Kidney epithelial cell (primary cell): ENCODE results near the gene PLEKHA5. TPM values are rescaled to one million over a fixed set of nuclear protein-coding genes. Genes with fewer than 3 reads are reported as not detected.

Source experiments
- DNase-seq: peaks from one replicate; pipeline ENCODE4 v3.0.0-alpha.2; 2010; ENCODE audit warnings: low read depth
- H3K27me3 ChIP-seq: 2 replicates; pipeline ENCODE4 v1.6.0; 2011; ENCODE audit warnings: low read length; ENCODE audit not compliant: control insufficient read depth, insufficient read depth
- H3K36me3 ChIP-seq: 2 replicates; pipeline ENCODE4 v1.5.1; 2011; ENCODE audit warnings: low read length; ENCODE audit not compliant: control insufficient read depth, insufficient read depth
- H3K4me3 ChIP-seq: 2 replicates; pipeline ENCODE4 v1.5.1; 2011; ENCODE audit warnings: low read depth, mild to moderate bottlenecking, control low read depth, low read length
- CTCF ChIP-seq: IDR thresholded peaks from 2 replicates; pipeline ENCODE4 v1.5.1; 2011; ENCODE audit warnings: mild to moderate bottlenecking, moderate library complexity, low read length, control low read depth, inconsistent platforms; ENCODE audit not compliant: insufficient read depth, poor library complexity, severe bottlenecking
- total RNA-seq: library from RNA; depleted of rRNA; stranded (reverse); fragments of >200 nt; gene quantifications from 2 replicates; pipeline ENCODE4 v1.2.3, GENCODE V29; 2015

Gene PLEKHA5
- total RNA-seq, 1 donor from 2014 or later: 21.9 TPM

- Histone ChIP-seq H3K4me3 (no peak overlapping the region), H3K27me3 (no peaks in the 10 kb centered on the region), H3K36me3 (no peaks in the 10 kb centered on the region)
- no peak for DNase-seq
- no peak for TF ChIP-seq CTCF
These were observed 122.1 kb downstream of the PLEKHA5 start for GRCh38 chr12:19251481-19252132.

DNA sequence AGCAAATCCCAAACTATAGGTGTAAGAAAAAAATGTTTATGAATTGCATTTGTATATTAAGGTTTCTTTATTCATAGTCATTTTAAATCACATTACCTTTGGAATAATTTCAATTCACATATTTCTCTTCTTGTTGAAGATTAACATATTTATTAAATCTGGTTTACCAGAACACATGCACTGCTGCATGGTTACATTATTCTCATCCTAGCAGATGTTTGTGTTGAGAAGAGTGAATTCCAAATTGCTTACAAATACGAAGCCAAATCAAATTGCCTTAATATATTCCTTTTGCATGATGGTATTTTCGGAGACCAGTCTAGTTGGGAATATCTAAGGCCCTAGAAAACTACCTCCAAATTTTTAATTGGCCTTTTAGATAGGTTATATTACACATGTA, 130.6 kb downstream of the PLEKHA5 start:
- Histone ChIP-seq H3K4me3 (no peak overlapping the region), H3K36me3 (no peaks in the 10 kb centered on the region), H3K27me3 (no peaks in the 10 kb centered on the region)
- no peak for DNase-seq
- no peak for TF ChIP-seq CTCF

- H3K4me3 ChIP-seq: no peak overlapping the region
- no peaks in the 10 kb centered on the region for H3K27me3 ChIP-seq
- DNase-seq: no peak
- TF ChIP-seq CTCF: no peak
- H3K36me3 ChIP-seq: no peaks in the 10 kb centered on the region
These were observed 132.2 kb downstream of the PLEKHA5 start for GRCh38 chr12:19261773-19262172.

GRCh38 chr12:19263672-19264071, 134.1 kb downstream of the PLEKHA5 start:
- no peak for DNase-seq
- TF ChIP-seq CTCF: no peak
- H3K36me3 ChIP-seq: no peaks in the 10 kb centered on the region
- no peak overlapping the region for H3K4me3 ChIP-seq
- H3K27me3 ChIP-seq: no peaks in the 10 kb centered on the region

DNA sequence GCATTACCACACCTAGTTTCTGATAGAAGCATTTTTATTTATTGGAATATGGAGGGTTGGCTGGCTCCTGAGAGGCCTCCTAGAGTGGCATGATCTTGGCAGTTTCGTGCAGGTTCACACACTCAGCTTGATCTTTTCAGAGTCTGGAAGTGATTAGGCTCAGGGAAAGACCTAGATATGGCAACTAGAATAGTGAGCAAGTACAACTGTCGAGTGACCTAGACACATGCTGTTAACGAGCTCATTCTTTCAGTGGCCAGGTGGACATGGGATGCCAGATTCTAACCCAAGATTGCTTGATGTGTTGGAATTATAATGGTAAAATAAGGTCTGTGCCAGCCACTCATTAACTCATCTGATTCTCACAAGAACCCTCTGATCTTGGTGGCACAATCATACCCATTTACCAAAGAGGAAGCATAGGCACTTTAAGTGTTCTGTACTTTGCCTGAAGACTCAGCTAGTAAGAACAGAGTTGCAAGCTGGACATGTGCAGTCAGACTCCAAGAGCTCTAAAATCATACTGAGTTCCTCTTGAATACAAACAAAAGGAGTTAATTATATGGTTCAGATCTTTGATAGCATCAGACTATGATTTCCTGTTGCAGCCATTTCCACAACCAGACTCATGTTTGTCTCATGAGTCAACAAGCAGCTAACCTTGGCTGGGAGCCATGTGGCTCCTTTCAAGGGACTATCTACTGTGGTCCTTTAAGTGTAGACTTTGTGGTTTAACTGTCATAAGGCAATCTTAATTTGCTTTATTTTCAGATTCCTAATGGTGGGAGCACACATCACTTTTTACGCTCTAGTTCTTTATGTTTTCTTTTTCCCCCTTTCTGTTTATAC, 144.2 kb downstream of the PLEKHA5 start:
- Histone ChIP-seq H3K36me3 (no peaks in the 10 kb centered on the region), H3K27me3 (no peaks in the 10 kb centered on the region), H3K4me3 (no peak overlapping the region)
- peak; percentile 92 for DNase-seq
- TF ChIP-seq CTCF: no peak
